Measurements from ENCODE around the gene TTBK2.

The TTBK2 gene

GRCh38 chr15:42800731-42801474 is 119.7 kb downstream of the TTBK2 start:
- H3K4me1 ChIP-seq (ENCODE audit: control insufficient read depth, insufficient read depth, low read length): no peaks in the 10 kb centered on the region

GRCh38 chr15:42798802-42799201 is 121.8 kb downstream of the TTBK2 start:
- H3K27ac ChIP-seq (ENCODE audit: extremely low read depth, low read depth, low read length): no peak overlapping the region
- H3K4me1 ChIP-seq (ENCODE audit: control insufficient read depth, insufficient read depth, low read length): no peaks in the 10 kb centered on the region
- POLR2A ChIA-PET: no interaction called here
- H3K36me3 ChIP-seq (ENCODE audit: control insufficient read depth in 2 of 2, insufficient read depth in 1 of 2, low read length in 2 of 2): peaks cover 0 to 19% of the 10 kb centered on the region in 2 experiments; a peak in 2 of 3 replicates
- no peaks in the 10 kb centered on the region for H3K9me3 ChIP-seq (ENCODE audit: control insufficient read depth, insufficient read depth, low read depth, low read length)
- H3K4me3 ChIP-seq (ENCODE audit: low read depth, low read length): no peak overlapping the region
- no peak for TF ChIP-seq MZF1 (tag by site-specific recombination; IDR thresholded peaks at IDR 0.05; ENCODE audit: borderline replicate concordance)
- CTCF ChIA-PET: no interaction called here

More at GRCh38 chr15:42800731-42801474, 119.7 kb downstream of the TTBK2 start:
- H3K36me3 ChIP-seq (ENCODE audit: control insufficient read depth in 2 of 2, insufficient read depth in 1 of 2, low read length in 2 of 2): peaks cover 0 to 19% of the 10 kb centered on the region in 2 experiments; a peak in 2 of 3 replicates
- H3K4me3 ChIP-seq (ENCODE audit: low read depth, low read length): no peak overlapping the region
- TF ChIP-seq REPIN1 (tag by site-specific recombination; IDR thresholded peaks at IDR 0.05; ENCODE audit: low read depth) (no peak), HOXD13 (CRISPR knock-in tag; IDR thresholded peaks at IDR 0.05; ENCODE audit: borderline replicate concordance) (no peak)
- ChIA-PET CTCF (interaction anchor here (0.5 to 1.8 kb wide), 6 partner anchors 8 to 114 kb away, joined by 3 to 6 read pairs (median 3); no protein-coding TSS in a partner anchor), POLR2A (no interaction called here)
- no peak overlapping the region for H3K27ac ChIP-seq (ENCODE audit: extremely low read depth, low read depth, low read length)
- no peaks in the 10 kb centered on the region for H3K9me3 ChIP-seq (ENCODE audit: control insufficient read depth, insufficient read depth, low read depth, low read length)

- ChIA-PET POLR2A (no interaction called here), CTCF (no interaction called here)
- peaks cover 0 to 11% of the 10 kb centered on the region in 2 experiments; a peak in 2 of 3 replicates for H3K36me3 ChIP-seq (ENCODE audit: control insufficient read depth in 2 of 2, insufficient read depth in 1 of 2, low read length in 2 of 2)
- no peak overlapping the region for H3K4me3 ChIP-seq (ENCODE audit: low read depth, low read length)
- H3K9me3 ChIP-seq (ENCODE audit: control insufficient read depth, insufficient read depth, low read depth, low read length): no peaks in the 10 kb centered on the region
- no peak overlapping the region for H3K27ac ChIP-seq (ENCODE audit: extremely low read depth, low read depth, low read length)
- TF ChIP-seq ZNF423 (tag by site-specific recombination; IDR thresholded peaks at IDR 0.05) (no peak), KLF17 (tag by site-specific recombination; IDR thresholded peaks at IDR 0.05) (no peak), ZNF558 (tag by site-specific recombination; IDR thresholded peaks at IDR 0.05) (no peak), ZNF433 (tag by site-specific recombination; IDR thresholded peaks at IDR 0.05; ENCODE audit: low read depth) (no peak), HOXA7 (CRISPR knock-in tag; IDR thresholded peaks at IDR 0.05; ENCODE audit: borderline replicate concordance) (no peak), ZSCAN5A (tag by site-specific recombination; IDR thresholded peaks at IDR 0.05) (no peak), ZNF660 (tag by site-specific recombination; IDR thresholded peaks at IDR 0.05) (no peak), ZNF223 (tag by site-specific recombination; IDR thresholded peaks at IDR 0.05) (no peak), ZNF274 (IDR thresholded peaks at IDR 0.05; ENCODE audit: low read length) (no peak), ZNF274 (tag by site-specific recombination; IDR thresholded peaks at IDR 0.05; ENCODE audit: borderline replicate concordance) (no peak)
- no peaks in the 10 kb centered on the region for H3K4me1 ChIP-seq (ENCODE audit: control insufficient read depth, insufficient read depth, low read length)
Observed at GRCh38 chr15:42796955-42797782, 123.4 kb downstream of the TTBK2 start.

GRCh38 chr15:42788725-42789124 is 131.9 kb downstream of the TTBK2 start:
- CTCF ChIA-PET: interaction anchor here (1.4 kb wide), 1 partner anchor 12 kb away, joined by 6 read pairs; no protein-coding TSS in a partner anchor
- H3K4me3 ChIP-seq (ENCODE audit: low read depth, low read length): no peak overlapping the region
- POLR2A ChIA-PET: no interaction called here
- H3K36me3 ChIP-seq (ENCODE audit: control insufficient read depth in 2 of 2, insufficient read depth in 1 of 2, low read length in 2 of 2): no peaks in the 10 kb centered on the region
- H3K9me3 ChIP-seq (ENCODE audit: control insufficient read depth, insufficient read depth, low read depth, low read length): no peaks in the 10 kb centered on the region
- TF ChIP-seq PBX3 (CRISPR knock-in tag; IDR thresholded peaks at IDR 0.05) (no peak), ZBTB26 (tag by site-specific recombination; optimal IDR thresholded peaks at IDR 0.05) (no peak), ZNF394 (tag by site-specific recombination; IDR thresholded peaks at IDR 0.05; ENCODE audit: borderline replicate concordance) (no peak), ZNF398 (tag by site-specific recombination; IDR thresholded peaks at IDR 0.05) (no peak), ZXDB (tag by site-specific recombination; IDR thresholded peaks at IDR 0.05) (no peak)
- H3K27ac ChIP-seq (ENCODE audit: extremely low read depth, low read depth, low read length): no peak overlapping the region
- no peaks in the 10 kb centered on the region for H3K4me1 ChIP-seq (ENCODE audit: control insufficient read depth, insufficient read depth, low read length)

Measured in HEK293 (cell line).